ENCODE measurements around the gene ATIC.

The ATIC gene

DNA sequence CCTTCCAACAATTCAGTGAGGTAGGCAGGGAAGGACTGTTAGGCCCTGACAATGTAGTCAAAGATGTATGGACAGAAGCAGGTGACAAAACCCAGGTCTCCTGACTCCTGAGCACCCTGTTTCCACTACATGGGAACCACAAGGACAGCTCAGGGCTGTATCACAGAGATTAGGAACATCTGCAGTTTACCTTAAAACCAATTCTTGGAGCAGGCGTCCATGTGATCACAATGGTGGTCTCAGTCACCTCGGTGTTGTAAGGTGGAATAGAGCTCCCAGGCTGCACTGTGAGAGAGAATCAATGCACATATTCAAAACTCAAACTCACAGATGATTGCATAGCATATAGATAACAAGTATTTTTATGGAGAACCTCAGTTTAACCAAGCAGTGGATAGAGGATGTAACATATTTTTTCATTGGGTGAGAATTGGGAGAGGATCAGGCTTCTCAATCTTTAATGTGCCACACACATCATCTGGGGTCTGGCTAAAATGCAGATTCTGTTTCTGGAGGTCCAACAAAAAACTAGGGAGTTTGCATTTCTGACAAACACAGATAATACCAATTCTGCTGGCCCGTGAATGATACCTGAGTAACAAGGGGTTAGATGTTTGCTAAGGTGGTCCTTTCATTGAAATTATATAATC lies 87.3 kb downstream of the ATIC start:
- DNase-seq (ENCODE audit: low read depth): no peak

All from GM04503 (cell line).